CD4-positive, alpha-beta T cell treated with Interleukin-21 for 1 hour (primary cell): Measurements from ENCODE around the gene RAD9A.
"Not testable (repeated sequence)": the region's sequence is repeated elsewhere in the genome, so short reads cannot be mapped to it uniquely, and the experiment has no call there.

Experiments
- DNase-seq: peaks from one replicate; pipeline ENCODE4 v3.0.0-alpha.2; 2020

The RAD9A gene

GRCh38 chr11:67410984-67411784 is 19.4 kb downstream of the RAD9A start:
- no peak for DNase-seq

GRCh38 chr11:67411785-67412152 is 20.0 kb downstream of the RAD9A start:
- no peak for DNase-seq

GRCh38 chr11:67412495-67413179 is 20.9 kb downstream of the RAD9A start:
- no peak for DNase-seq

- DNase-seq, result no peak
Observed at GRCh38 chr11:67413266-67413849, 21.6 kb downstream of the RAD9A start.

- no peak for DNase-seq
Observed at GRCh38 chr11:67415501-67416304, 23.9 kb downstream of the RAD9A start, which contains the start of gene CARNS1. Gene CARNS1 (plus strand): TSS chr11:67415678. CDS start chr11:67416200, 522 bp downstream.

GRCh38 chr11:67416416-67417335 is 24.9 kb downstream of the RAD9A start:
- DNase-seq, result peak; percentile 89

- DNase-seq, result no peak
Observed at GRCh38 chr11:67417425-67417824, 25.6 kb downstream of the RAD9A start.

GRCh38 chr11:67418476-67419281 is 26.9 kb downstream of the RAD9A start:
- no peak for DNase-seq

GRCh38 chr11:67419325-67420049 is 27.7 kb downstream of the RAD9A start:
- DNase-seq, result no peak

- no peak for DNase-seq
Observed at GRCh38 chr11:67420147-67420645, 28.4 kb downstream of the RAD9A start.

- DNase-seq, result peak; percentile 98
Observed at GRCh38 chr11:67420646-67421429, 29.1 kb downstream of the RAD9A start.

- no peak for DNase-seq
Observed at GRCh38 chr11:67421430-67422031, 29.7 kb downstream of the RAD9A start.

GRCh38 chr11:67422891-67423290 is 31.1 kb downstream of the RAD9A start:
- DNase-seq, result no peak

GRCh38 chr11:67423466-67423865 is 31.7 kb downstream of the RAD9A start:
- no peak for DNase-seq

GRCh38 chr11:67423891-67424613 is 32.3 kb downstream of the RAD9A start:
- no peak for DNase-seq

GRCh38 chr11:67427364-67427859 is 35.6 kb downstream of the RAD9A start:
- DNase-seq, result not testable (repeated sequence)

GRCh38 chr11:67428052-67429001 is 36.5 kb downstream of the RAD9A start, which contains the start of gene RPS6KB2:
Gene RPS6KB2 (plus strand): TSS chr11:67428494. CDS start chr11:67428546, 52 bp downstream.
- DNase-seq, result peak; percentile 98
